Thyroid gland (tissue), 4 donors: ENCODE measurements around the gene SYNDIG1L.

Source experiments
- CTCF ChIP-seq, 6 experiments: fragments of 200-600 bp in 3 of 6; fragments of 450-650 bp in 3 of 6; sonication (generic) in 3 of 6; IDR thresholded peaks; one replicate each; pipeline ENCODE4 v1.5.1; 2016 to 2019; ENCODE audit warnings: antibody characterized with exemption in 6 of 6, mild to moderate bottlenecking in 2 of 6, inconsistent platforms in 1 of 6, moderate library complexity in 1 of 6
- POLR2A ChIP-seq, 2 donors: fragments of 450-650 bp; IDR thresholded peaks; one replicate each; pipeline ENCODE4 v1.6.1; 2017; ENCODE audit warnings: antibody characterized with exemption in 2 of 2, mild to moderate bottlenecking in 2 of 2, moderate library complexity in 1 of 2

GRCh38 chr14:74463697-74464096 is 37.7 kb upstream of the SYNDIG1L start:
- TF ChIP-seq CTCF (IDR thresholded peaks at IDR 0.05) (no peak), POLR2A (IDR thresholded peaks at IDR 0.05) (no peak)
